SIG-M5 treated with dmso at 0.1 percent for 504 hours (cell line): ENCODE measurements around the gene TTL.
"Not testable (repeated sequence)": the region's sequence is repeated elsewhere in the genome, so short reads cannot be mapped to it uniquely, and the experiment has no call there.

Experiments
- DNase-seq: peaks from one replicate; lab custom pipeline; 2025; ENCODE audit not compliant: unreplicated experiment; lab: John Stamatoyannopoulos, UW

TTL gene

GRCh38 chr2:112474844-112475486 is 7.0 kb upstream of the TTL start:
- no peak for DNase-seq

- DNase-seq = no peak
Measured at GRCh38 chr2:112476434-112476833, 5.5 kb upstream of the TTL start.

- no peak for DNase-seq
Measured at GRCh38 chr2:112480530-112481049, 1.4 kb upstream of the TTL start.

GRCh38 chr2:112481050-112481527 is 867 bp upstream of the TTL start:
- peak; percentile 88 for DNase-seq

- DNase-seq = no peak
Measured at GRCh38 chr2:112482309-112483041, 519 bp downstream of the TTL start.

GRCh38 chr2:112483042-112483473 is 1.1 kb downstream of the TTL start:
- DNase-seq = peak; percentile 58

- no peak for DNase-seq
Measured at GRCh38 chr2:112483831-112484230, 1.9 kb downstream of the TTL start.

GRCh38 chr2:112485849-112486248 is 3.9 kb downstream of the TTL start:
- DNase-seq = no peak

GRCh38 chr2:112486895-112487294 is 4.9 kb downstream of the TTL start:
- DNase-seq = no peak

GRCh38 chr2:112487444-112487961 is 5.5 kb downstream of the TTL start:
- no peak for DNase-seq

- DNase-seq = no peak
Measured at GRCh38 chr2:112488201-112488600, 6.2 kb downstream of the TTL start.

- no peak for DNase-seq
Measured at GRCh38 chr2:112491946-112492345, 10.0 kb downstream of the TTL start.

- no peak for DNase-seq
Measured at GRCh38 chr2:112493048-112493447, 11.1 kb downstream of the TTL start.

- no peak for DNase-seq
Measured at GRCh38 chr2:112493858-112494648, 12.1 kb downstream of the TTL start.

GRCh38 chr2:112494828-112495227 is 12.9 kb downstream of the TTL start:
- no peak for DNase-seq

- not testable (repeated sequence) for DNase-seq
Measured at GRCh38 chr2:112495878-112496277, 13.9 kb downstream of the TTL start.

GRCh38 chr2:112500850-112501484 is 19.0 kb downstream of the TTL start:
- peak; percentile 38 for DNase-seq

GRCh38 chr2:112509239-112509998 is 27.5 kb downstream of the TTL start:
- DNase-seq = not testable (repeated sequence)

GRCh38 chr2:112516801-112517200 is 34.8 kb downstream of the TTL start:
- DNase-seq = no peak

GRCh38 chr2:112518807-112519206 is 36.9 kb downstream of the TTL start:
- DNase-seq = no peak
